Prostate gland (tissue), 2 donors: Measurements from ENCODE around the gene GOLPH3L. TPM values are rescaled to one million over a fixed set of nuclear protein-coding genes. Genes with fewer than 3 reads are reported as not detected.

Experiments
- DNase-seq: peaks from one replicate; pipeline ENCODE4 v3.0.0-alpha.2; 2019; ENCODE audit warnings: low spot score
- H3K27ac ChIP-seq, 2 donors: fragments of 200-600 bp; sonication (generic); 2 replicates each; pipeline ENCODE4 v1.5.1; 2017 to 2019
- H3K27me3 ChIP-seq: fragments of 200-600 bp; sonication (generic); replicated peaks from 2 replicates; pipeline ENCODE4 v1.5.1; 2019; ENCODE audit not compliant: insufficient read depth
- H3K36me3 ChIP-seq, 2 donors: fragments of 200-600 bp; sonication (generic); 1 replicate in 1 of 2; 2 replicates in 1 of 2; pipeline versions ENCODE4 v1.5.1 to v1.8.1; 2017 to 2019
- H3K4me1 ChIP-seq: fragments of 200-600 bp; sonication (generic); replicated peaks from 2 replicates; pipeline ENCODE4 v1.5.1; 2019
- H3K4me3 ChIP-seq, 2 donors: fragments of 200-600 bp; sonication (generic); 2 replicates each; pipeline ENCODE4 v1.5.1; 2017 to 2019
- H3K9me3 ChIP-seq: fragments of 200-600 bp; sonication (generic); 2 replicates; pipeline ENCODE4 v1.5.1; 2017
- CTCF ChIP-seq, 4 experiments: fragments of 200-600 bp in 2 of 4; fragments of 450-650 bp in 2 of 4; sonication (generic) in 2 of 4; IDR thresholded peaks; 1 replicate in 3 of 4; 2 replicates in 1 of 4; pipeline ENCODE4 v1.5.1; 2016 to 2019; ENCODE audit warnings: antibody characterized with exemption in 4 of 4, mild to moderate bottlenecking in 2 of 4, moderate library complexity in 2 of 4
- POLR2A ChIP-seq: fragments of 450-650 bp; IDR thresholded peaks from one replicate; pipeline ENCODE4 v1.6.1; 2016; ENCODE audit warnings: antibody characterized with exemption, mild to moderate bottlenecking
- POLR2AphosphoS5 ChIP-seq: sonication (generic); formaldehyde crosslinking; IDR thresholded peaks from one replicate; pipeline ENCODE4 v1.6.1; 2017; ENCODE audit warnings: antibody characterized with exemption
- WGBS: methylation state at CpG from one replicate; pipeline ENCODE4 v1.1.5; 2018; 5-methylcytosine and 5-hydroxymethylcytosine counted together
- intact Hi-C: fragments of 100-400 bp; cut with DNase I; formaldehyde crosslinking; loops from one replicate; pipeline ENCODE4 v1.14.2; 2022
- total RNA-seq, 2 donors: library from RNA; depleted of rRNA; stranded (reverse); fragments of >200 nt; gene quantifications; one replicate each; pipeline ENCODE4 v1.1.0, GENCODE V29; 2016

GOLPH3L gene
- total RNA-seq, 2 donors from 2014 or later: 25.0 to 39.8 TPM

GRCh38 chr1:150688763-150689162, 8.2 kb downstream of the GOLPH3L start:
- no peaks in the 10 kb centered on the region for H3K9me3 ChIP-seq
- no peak for TF ChIP-seq CTCF (IDR thresholded peaks at IDR 0.05)
- no peak for TF ChIP-seq POLR2AphosphoS5
- TF ChIP-seq POLR2A: no peak
- DNase-seq: no peak
- intact Hi-C loops: no loop called here
- no peaks in the 10 kb centered on the region for H3K27me3 ChIP-seq
- WGBS: 79% methylated on average over 1 of the region's 1 CpG
- no peaks in the 10 kb centered on the region for H3K36me3 ChIP-seq
- no peaks in the 10 kb centered on the region for H3K4me1 ChIP-seq
- no peak overlapping the region for H3K4me3 ChIP-seq
- H3K27ac ChIP-seq: no peak overlapping the region

GRCh38 chr1:150686275-150686674, 10.7 kb downstream of the GOLPH3L start:
- WGBS: 97% methylated on average over 3 of the region's 3 CpGs
- no peaks in the 10 kb centered on the region for H3K4me1 ChIP-seq
- no peaks in the 10 kb centered on the region for H3K27me3 ChIP-seq
- H3K9me3 ChIP-seq: no peaks in the 10 kb centered on the region
- H3K4me3 ChIP-seq: no peak overlapping the region
- intact Hi-C loops: no loop called here
- TF ChIP-seq POLR2AphosphoS5 (no peak), POLR2A (no peak), CTCF (IDR thresholded peaks at IDR 0.05) (no peak)
- no peak overlapping the region for H3K27ac ChIP-seq
- H3K36me3 ChIP-seq: no peaks in the 10 kb centered on the region
- DNase-seq: no peak

- no peaks in the 10 kb centered on the region for H3K36me3 ChIP-seq
- intact Hi-C loops: no loop called here
- no peaks in the 10 kb centered on the region for H3K27me3 ChIP-seq
- TF ChIP-seq CTCF (IDR thresholded peaks at IDR 0.05) (no peak), POLR2AphosphoS5 (no peak), POLR2A (no peak)
- DNase-seq: no peak
- 87% methylated on average over 1 of the region's 1 CpG for WGBS
- H3K4me3 ChIP-seq: no peak overlapping the region
- H3K4me1 ChIP-seq: no peaks in the 10 kb centered on the region
- H3K27ac ChIP-seq: no peak overlapping the region
- no peaks in the 10 kb centered on the region for H3K9me3 ChIP-seq
Measured at GRCh38 chr1:150683914-150684313, 13.0 kb downstream of the GOLPH3L start.

- intact Hi-C loops: no loop called here
- no peaks in the 10 kb centered on the region for H3K9me3 ChIP-seq
- TF ChIP-seq POLR2A: no peak
- H3K4me1 ChIP-seq: no peaks in the 10 kb centered on the region
- no peak overlapping the region for H3K27ac ChIP-seq
- DNase-seq: no peak
- H3K4me3 ChIP-seq: no peak overlapping the region
- H3K36me3 ChIP-seq: no peaks in the 10 kb centered on the region
- 98% methylated on average over 1 of the region's 1 CpG for WGBS
- H3K27me3 ChIP-seq: no peaks in the 10 kb centered on the region
Measured at GRCh38 chr1:150678988-150679387, 18.0 kb downstream of the GOLPH3L start.

- WGBS: 92% methylated on average over 4 of the region's 4 CpGs
- Histone ChIP-seq H3K27me3 (no peaks in the 10 kb centered on the region), H3K4me1 (no peaks in the 10 kb centered on the region), H3K4me3 (no peak overlapping the region), H3K36me3 (no peaks in the 10 kb centered on the region), H3K9me3 (no peaks in the 10 kb centered on the region), H3K27ac (no peak overlapping the region)
- intact Hi-C loops: no loop called here
- no peak for DNase-seq
- TF ChIP-seq POLR2AphosphoS5: no peak
- no peak for TF ChIP-seq POLR2A
- TF ChIP-seq CTCF (IDR thresholded peaks at IDR 0.05): no peak
Measured at GRCh38 chr1:150674881-150675280, 22.1 kb downstream of the GOLPH3L start.
